ENCODE data around the gene NUP58. TPM values are rescaled to one million over a fixed set of nuclear protein-coding genes. Genes with fewer than 3 reads are reported as not detected.

Gene NUP58
- polyA plus RNA-seq, 1 experiment, result 46.2 TPM

DNA sequence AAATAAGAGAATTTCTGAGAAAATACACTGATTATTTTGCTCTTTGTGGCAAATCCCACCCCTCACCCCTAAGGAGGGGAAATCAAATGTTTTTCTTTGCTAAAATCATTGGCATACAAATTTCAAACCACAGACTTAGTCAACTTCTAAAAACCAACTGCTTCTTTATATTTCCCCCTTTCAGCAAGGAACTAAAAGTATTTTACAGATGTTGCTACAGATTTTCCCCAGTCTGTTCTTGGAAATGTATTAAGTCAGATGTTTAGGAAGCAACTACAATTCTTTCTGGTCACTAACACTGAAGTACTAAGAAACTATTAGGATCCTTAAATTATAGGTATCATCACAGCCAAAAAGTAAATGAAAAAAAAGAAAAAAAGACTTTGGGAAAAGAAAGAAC, 21.0 kb upstream of the NUP58 start:
- TF ChIP-seq, protein P1, sequence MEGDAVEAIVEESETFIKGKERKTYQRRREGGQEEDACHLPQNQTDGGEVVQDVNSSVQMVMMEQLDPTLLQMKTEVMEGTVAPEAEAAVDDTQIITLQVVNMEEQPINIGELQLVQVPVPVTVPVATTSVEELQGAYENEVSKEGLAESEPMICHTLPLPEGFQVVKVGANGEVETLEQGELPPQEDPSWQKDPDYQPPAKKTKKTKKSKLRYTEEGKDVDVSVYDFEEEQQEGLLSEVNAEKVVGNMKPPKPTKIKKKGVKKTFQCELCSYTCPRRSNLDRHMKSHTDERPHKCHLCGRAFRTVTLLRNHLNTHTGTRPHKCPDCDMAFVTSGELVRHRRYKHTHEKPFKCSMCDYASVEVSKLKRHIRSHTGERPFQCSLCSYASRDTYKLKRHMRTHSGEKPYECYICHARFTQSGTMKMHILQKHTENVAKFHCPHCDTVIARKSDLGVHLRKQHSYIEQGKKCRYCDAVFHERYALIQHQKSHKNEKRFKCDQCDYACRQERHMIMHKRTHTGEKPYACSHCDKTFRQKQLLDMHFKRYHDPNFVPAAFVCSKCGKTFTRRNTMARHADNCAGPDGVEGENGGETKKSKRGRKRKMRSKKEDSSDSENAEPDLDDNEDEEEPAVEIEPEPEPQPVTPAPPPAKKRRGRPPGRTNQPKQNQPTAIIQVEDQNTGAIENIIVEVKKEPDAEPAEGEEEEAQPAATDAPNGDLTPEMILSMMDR (IDR thresholded peaks at IDR 0.05; ENCODE audit: low read depth, low read length), result no peak
- no peaks in the 10 kb centered on the region for H3K27me3 ChIP-seq (ENCODE audit: control insufficient read depth, insufficient read depth, low read length)
- no peak for DNase-seq (ENCODE audit: low read depth, low spot score)
- H3K27ac ChIP-seq (ENCODE audit: low read depth, low read length), result no peak overlapping the region
- H3K4me3 ChIP-seq (ENCODE audit: low read depth, low read length), result no peak overlapping the region
- CTCF ChIA-PET, result no interaction called here
- no peaks in the 10 kb centered on the region for H3K9me3 ChIP-seq (ENCODE audit: control insufficient read depth, insufficient read depth, low read length)
- POLR2A ChIA-PET, result no interaction called here

DNA sequence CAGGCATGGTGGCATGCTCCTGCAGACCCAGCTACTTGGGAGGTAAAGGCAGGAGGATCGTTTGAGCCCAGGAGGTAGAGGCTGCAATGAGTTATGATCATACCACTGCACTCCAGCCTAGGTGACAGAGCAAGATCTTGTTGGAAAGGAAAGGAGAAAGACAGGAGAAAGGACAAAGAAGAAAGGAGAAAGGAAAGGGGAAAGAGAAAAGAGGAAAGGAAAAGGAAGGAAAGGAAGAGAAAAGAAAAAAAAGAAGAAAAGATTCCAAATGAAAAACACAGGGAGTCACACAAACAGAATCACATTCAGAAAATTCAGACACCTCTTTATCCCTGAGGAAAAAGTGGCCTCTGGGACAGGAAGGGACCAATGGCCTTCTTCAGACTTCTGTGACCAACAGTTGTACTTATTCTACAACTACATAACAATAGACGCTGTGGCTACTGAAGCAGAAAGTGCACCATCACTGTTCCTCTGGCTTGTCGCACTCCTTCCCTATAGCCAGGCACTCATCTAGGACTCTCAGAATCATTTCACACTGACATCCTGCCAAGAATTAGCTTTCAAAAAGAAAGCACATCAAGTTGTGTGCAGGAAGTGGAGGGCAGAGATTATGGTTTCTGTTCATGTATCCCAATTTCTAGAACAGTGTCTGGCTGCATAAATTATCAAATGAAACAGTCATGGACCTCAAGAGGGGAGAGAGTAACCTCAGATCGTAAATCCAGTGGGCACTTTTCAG, 20.1 kb upstream of the NUP58 start:
- Histone ChIP-seq H3K27ac (ENCODE audit: low read depth, low read length) (no peak overlapping the region), H3K27me3 (ENCODE audit: control insufficient read depth, insufficient read depth, low read length) (no peaks in the 10 kb centered on the region), H3K9me3 (ENCODE audit: control insufficient read depth, insufficient read depth, low read length) (no peaks in the 10 kb centered on the region), H3K4me3 (ENCODE audit: low read depth, low read length) (no peak overlapping the region)
- TF ChIP-seq, protein P1 (IDR thresholded peaks at IDR 0.05; ENCODE audit: low read depth, low read length), result no peak
- POLR2A ChIA-PET, result no interaction called here
- CTCF ChIA-PET, result no interaction called here
- DNase-seq (ENCODE audit: low read depth, low spot score), result no peak

DNA sequence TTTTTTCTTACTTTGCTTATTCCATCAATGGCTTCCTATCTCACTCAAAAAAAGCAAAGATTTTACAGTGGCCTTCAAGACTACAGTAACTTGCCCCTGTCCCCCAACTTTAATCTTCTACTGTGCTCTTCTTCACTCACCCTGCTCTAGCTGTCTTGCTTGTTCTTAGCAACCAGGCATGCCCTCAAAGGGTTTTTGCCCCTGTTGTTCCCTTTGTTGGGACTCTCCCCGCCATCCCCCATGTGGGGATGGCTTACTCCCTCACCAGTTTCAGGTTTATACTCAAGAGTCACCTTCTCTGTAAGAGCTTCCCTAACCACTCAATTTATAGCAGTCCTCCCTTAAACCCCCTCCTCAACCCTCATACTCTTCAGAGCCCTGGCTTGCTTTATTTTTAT, 19.5 kb upstream of the NUP58 start:
- POLR2A ChIA-PET, result no interaction called here
- H3K4me3 ChIP-seq (ENCODE audit: low read depth, low read length), result no peak overlapping the region
- DNase-seq (ENCODE audit: low read depth, low spot score), result no peak
- H3K27me3 ChIP-seq (ENCODE audit: control insufficient read depth, insufficient read depth, low read length), result no peaks in the 10 kb centered on the region
- H3K27ac ChIP-seq (ENCODE audit: low read depth, low read length), result no peak overlapping the region
- TF ChIP-seq, protein P1 (IDR thresholded peaks at IDR 0.05; ENCODE audit: low read depth, low read length), result no peak
- CTCF ChIA-PET, result no interaction called here
- peaks cover 1% of the 10 kb centered on the region; the same call in 1 of the 2 replicates for H3K9me3 ChIP-seq (ENCODE audit: control insufficient read depth, insufficient read depth, low read length)

DNA sequence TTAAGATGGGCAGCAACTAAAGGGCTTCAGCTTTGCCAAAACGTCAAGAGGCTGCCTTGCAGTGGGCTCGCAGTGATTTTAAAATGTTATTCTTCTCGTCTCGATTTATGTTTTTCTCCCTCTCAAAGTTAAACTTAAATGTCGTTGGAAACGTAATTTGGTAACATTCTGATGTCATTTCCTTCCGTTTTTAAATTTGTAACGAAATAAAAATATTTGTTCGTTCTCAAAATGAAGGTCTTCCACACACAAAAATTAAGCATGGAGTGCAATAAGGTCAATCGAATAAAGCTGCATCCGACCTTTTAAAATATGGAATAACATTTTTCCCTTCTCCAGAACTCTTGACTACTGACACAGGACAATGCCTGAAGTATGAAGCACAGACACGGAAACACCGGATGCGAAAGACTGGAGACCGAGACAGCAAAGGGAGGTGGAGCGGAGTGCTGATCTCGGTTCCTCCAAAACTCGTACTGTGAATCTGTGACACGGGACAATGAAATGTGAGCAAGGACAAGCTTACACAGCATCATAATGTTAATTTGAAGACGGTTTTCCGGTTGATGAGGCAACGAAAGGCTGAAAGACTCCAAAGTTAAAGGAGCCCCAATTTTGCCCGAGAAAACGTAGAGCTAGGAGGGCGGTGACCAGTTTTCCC, 15.0 kb upstream of the NUP58 start:
- Histone ChIP-seq H3K27ac (ENCODE audit: low read depth, low read length) (peak overlapping the region; percentile 80), H3K4me3 (ENCODE audit: low read depth, low read length) (peak overlapping the region; percentile 89), H3K27me3 (ENCODE audit: control insufficient read depth, insufficient read depth, low read length) (no peaks in the 10 kb centered on the region), H3K9me3 (ENCODE audit: control insufficient read depth, insufficient read depth, low read length) (peaks cover 5% of the 10 kb centered on the region; the same call in 1 of the 2 replicates)
- ChIA-PET POLR2A (no interaction called here), CTCF (interaction anchor here (1.0 to 4.1 kb wide), 7 partner anchors 8 to 90 kb away, joined by 3 to 61 read pairs (median 6); no protein-coding TSS in a partner anchor)
- TF ChIP-seq, protein P1 (IDR thresholded peaks at IDR 0.05; ENCODE audit: low read depth, low read length), result no peak
- DNase-seq (ENCODE audit: low read depth, low spot score), result no peak

All from AG04450 (cell line).